K562 (cell line): Measurements from ENCODE around the gene U2SURP. TPM values are rescaled to one million over a fixed set of nuclear protein-coding genes. Genes with fewer than 3 reads are reported as not detected.

Source experiments
- NR0B1 ChIP-seq: fragments of 450-650 bp; IDR thresholded peaks from one replicate; pipeline ENCODE4 v1.6.1; 2018; ENCODE audit warnings: mild to moderate bottlenecking, moderate library complexity; ENCODE audit not compliant: partially characterized antibody
- POU5F1 ChIP-seq: fragments of 150-350 bp; IDR thresholded peaks from 2 replicates; pipeline ENCODE4 v1.6.1; 2014; ENCODE audit warnings: borderline replicate concordance, low read length, low read depth, mild to moderate bottlenecking; ENCODE audit not compliant: partially characterized antibody
- PRDM10 ChIP-seq: fragments of 450-650 bp; IDR thresholded peaks from 2 replicates; pipeline ENCODE4 v1.6.1; 2018; ENCODE audit not compliant: partially characterized antibody
- SMARCE1 ChIP-seq: fragments of 450-650 bp; IDR thresholded peaks from 2 replicates; pipeline ENCODE4 v1.7.1; 2016; ENCODE audit warnings: mild to moderate bottlenecking
- SRSF1 ChIP-seq: fragments of 200-400 bp; formaldehyde crosslinking; IDR thresholded peaks from 2 replicates; pipeline ENCODE4 v1.6.1; 2017; ENCODE audit warnings: mild to moderate bottlenecking, low read depth, low read length, moderate library complexity
- TAF1 ChIP-seq: IDR thresholded peaks from 2 replicates; pipeline ENCODE4 v1.6.1; 2011; ENCODE audit warnings: mild to moderate bottlenecking, low read length, moderate library complexity; ENCODE audit not compliant: insufficient read depth, control insufficient read depth, severe bottlenecking; ENCODE audit errors: extremely low read depth
- TFE3 ChIP-seq: fragments of 450-650 bp; formaldehyde crosslinking; IDR thresholded peaks from 2 replicates; pipeline ENCODE4 v1.4.0; 2020; ENCODE audit warnings: mild to moderate bottlenecking, mixed read lengths
- WHSC1 ChIP-seq: IDR thresholded peaks from one replicate; pipeline ENCODE4 v1.6.1; 2012; ENCODE audit warnings: low read length, control low read depth, inconsistent platforms
- ZBTB1 ChIP-seq: sonication (generic); formaldehyde crosslinking; IDR thresholded peaks from 2 replicates; pipeline ENCODE4 v1.8.1; 2023; ENCODE audit warnings: missing genetic modification reagents, low read depth, mild to moderate bottlenecking, borderline replicate concordance
- ZBTB7A ChIP-seq: IDR thresholded peaks from 2 replicates; pipeline ENCODE4 v1.6.1; 2011; ENCODE audit warnings: low read depth, mild to moderate bottlenecking, low read length, moderate library complexity, borderline replicate concordance; ENCODE audit not compliant: control insufficient read depth
- ZNF764 ChIP-seq: fragments of 250-450 bp; sonication (Bioruptor Pico); IDR thresholded peaks from 2 replicates; pipeline ENCODE4 v1.4.0; 2020; ENCODE audit warnings: low read depth, mild to moderate bottlenecking, moderate library complexity
- polyA plus RNA-seq, 8 experiments: library from polyadenylated mRNA; depleted of rRNA in 4 of 8; stranded (reverse) in 5 of 8; unstranded in 3 of 8; fragments of >200 nt; fragmentation: Nextera tagmentation in 2 of 8; fragmentation: Illumina TruSeq in 1 of 8; extraction: Ambion mirVana in 2 of 8; extraction: Trizol in 1 of 8; gene quantifications; 2 replicates each; pipeline versions ENCODE4 v1.2.1 to v1.2.3, GENCODE V29; 2011 to 2014; ENCODE audit warnings: inconsistent platforms in 1 of 8, missing spikeins in 1 of 8
- total RNA-seq, 7 experiments: library from RNA; depleted of rRNA in 6 of 7; stranded (reverse); fragments of >200 nt in 6 of 7; fragmentation: Illumina TruSeq in 2 of 7; extraction: Trizol in 2 of 7; gene quantifications; 2 replicates each; pipeline versions ENCODE4 v1.2.1 to v1.2.3, GENCODE V29; 2011 to 2021; ENCODE audit warnings: low replicate concordance in 1 of 7
- TF ChIP-seq, protein P1 (sequence below), 3 experiments: fragments of 200-800 bp in 1 of 3; fragments of 250-450 bp in 1 of 3; fragments of 450-650 bp in 1 of 3; sonication (Bioruptor Pico) in 1 of 3; sonication (Bioruptor generic) in 1 of 3; formaldehyde crosslinking in 1 of 3; IDR thresholded peaks; 2 replicates each; pipeline versions ENCODE4 v1.6.1 to v1.8.0; 2016 to 2022; ENCODE audit warnings: mild to moderate bottlenecking in 2 of 3, missing genetic modification characterization in 2 of 3, missing compliant biosample characterization in 1 of 3, moderate library complexity in 1 of 3
- TF ChIP-seq, protein P2 (sequence below): fragments of 250-450 bp; sonication (Bioruptor Pico); IDR thresholded peaks from 2 replicates; pipeline ENCODE4 v1.8.0; 2022; ENCODE audit warnings: inconsistent platforms

The U2SURP gene
- total and polyA plus RNA-seq, 9 of the 15 experiments (the other 6 are each of a cell fraction or from before 2014, with no cell fraction given): 128 to 322 (median 191) TPM

DNA sequence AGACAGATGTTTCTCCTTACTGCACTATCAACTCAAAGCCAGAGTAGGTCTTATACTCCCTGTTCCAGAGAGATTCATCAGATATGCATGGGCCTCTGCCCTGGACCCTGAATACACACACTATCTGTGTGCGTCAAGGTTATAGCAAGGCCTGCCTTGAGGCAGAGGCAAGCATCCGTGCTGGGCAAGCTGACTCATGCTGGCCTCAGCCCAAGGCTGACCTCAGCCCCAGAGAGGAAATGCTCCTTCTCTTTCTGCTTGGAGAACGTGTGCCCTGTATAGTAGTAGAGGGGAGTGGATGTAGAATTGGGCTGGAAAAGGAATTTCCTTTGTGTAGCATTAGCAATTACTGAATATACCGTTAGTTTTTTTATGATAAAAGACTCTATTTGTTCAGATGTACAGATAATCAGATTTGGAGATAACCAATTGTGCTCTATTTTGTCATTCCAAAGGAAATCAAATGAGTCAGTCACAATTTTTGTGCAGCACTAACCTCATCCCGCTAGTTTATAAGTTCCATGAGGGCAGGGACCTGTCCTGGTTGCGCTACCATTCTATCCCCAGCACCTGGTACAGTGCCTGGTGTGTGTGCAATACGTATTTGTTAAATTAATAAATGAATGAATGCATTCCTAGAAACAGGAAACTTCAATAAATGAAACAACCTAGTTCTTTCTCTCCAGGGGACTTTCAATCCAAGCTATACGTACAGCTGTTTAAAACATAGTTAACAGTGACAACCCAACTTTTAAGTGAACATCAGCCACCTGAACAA lies 24.6 kb upstream of the U2SURP start (continued):
- TF ChIP-seq, protein P1, sequence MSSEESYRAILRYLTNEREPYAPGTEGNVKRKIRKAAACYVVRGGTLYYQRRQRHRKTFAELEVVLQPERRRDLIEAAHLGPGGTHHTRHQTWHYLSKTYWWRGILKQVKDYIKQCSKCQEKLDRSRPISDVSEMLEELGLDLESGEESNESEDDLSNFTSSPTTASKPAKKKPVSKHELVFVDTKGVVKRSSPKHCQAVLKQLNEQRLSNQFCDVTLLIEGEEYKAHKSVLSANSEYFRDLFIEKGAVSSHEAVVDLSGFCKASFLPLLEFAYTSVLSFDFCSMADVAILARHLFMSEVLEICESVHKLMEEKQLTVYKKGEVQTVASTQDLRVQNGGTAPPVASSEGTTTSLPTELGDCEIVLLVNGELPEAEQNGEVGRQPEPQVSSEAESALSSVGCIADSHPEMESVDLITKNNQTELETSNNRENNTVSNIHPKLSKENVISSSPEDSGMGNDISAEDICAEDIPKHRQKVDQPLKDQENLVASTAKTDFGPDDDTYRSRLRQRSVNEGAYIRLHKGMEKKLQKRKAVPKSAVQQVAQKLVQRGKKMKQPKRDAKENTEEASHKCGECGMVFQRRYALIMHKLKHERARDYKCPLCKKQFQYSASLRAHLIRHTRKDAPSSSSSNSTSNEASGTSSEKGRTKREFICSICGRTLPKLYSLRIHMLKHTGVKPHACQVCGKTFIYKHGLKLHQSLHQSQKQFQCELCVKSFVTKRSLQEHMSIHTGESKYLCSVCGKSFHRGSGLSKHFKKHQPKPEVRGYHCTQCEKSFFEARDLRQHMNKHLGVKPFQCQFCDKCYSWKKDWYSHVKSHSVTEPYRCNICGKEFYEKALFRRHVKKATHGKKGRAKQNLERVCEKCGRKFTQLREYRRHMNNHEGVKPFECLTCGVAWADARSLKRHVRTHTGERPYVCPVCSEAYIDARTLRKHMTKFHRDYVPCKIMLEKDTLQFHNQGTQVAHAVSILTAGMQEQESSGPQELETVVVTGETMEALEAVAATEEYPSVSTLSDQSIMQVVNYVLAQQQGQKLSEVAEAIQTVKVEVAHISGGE (CRISPR knock-in tag; IDR thresholded peaks at IDR 0.05): peak in 1 of 3 experiments; percentile 82; a peak in 2 of 6 replicates
- no peak for TF ChIP-seq ZBTB1
- no peak for TF ChIP-seq SRSF1
- TF ChIP-seq POU5F1: no peak
- peak; percentile 44; the same call in 1 of the 2 replicates for TF ChIP-seq ZBTB7A
- no peak for TF ChIP-seq PRDM10
- TF ChIP-seq WHSC1: no peak
- no peak for TF ChIP-seq NR0B1
- TF ChIP-seq ZNF764 (CRISPR knock-in tag): no peak
- TF ChIP-seq, protein P2, sequence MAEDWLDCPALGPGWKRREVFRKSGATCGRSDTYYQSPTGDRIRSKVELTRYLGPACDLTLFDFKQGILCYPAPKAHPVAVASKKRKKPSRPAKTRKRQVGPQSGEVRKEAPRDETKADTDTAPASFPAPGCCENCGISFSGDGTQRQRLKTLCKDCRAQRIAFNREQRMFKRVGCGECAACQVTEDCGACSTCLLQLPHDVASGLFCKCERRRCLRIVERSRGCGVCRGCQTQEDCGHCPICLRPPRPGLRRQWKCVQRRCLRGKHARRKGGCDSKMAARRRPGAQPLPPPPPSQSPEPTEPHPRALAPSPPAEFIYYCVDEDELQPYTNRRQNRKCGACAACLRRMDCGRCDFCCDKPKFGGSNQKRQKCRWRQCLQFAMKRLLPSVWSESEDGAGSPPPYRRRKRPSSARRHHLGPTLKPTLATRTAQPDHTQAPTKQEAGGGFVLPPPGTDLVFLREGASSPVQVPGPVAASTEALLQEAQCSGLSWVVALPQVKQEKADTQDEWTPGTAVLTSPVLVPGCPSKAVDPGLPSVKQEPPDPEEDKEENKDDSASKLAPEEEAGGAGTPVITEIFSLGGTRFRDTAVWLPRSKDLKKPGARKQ: no peak
- TF ChIP-seq TFE3 (CRISPR knock-in tag): no peak
- peak; percentile 54 for TF ChIP-seq TAF1
- TF ChIP-seq SMARCE1: peak; percentile 97
